HEK293T (cell line): ENCODE results near the gene GDA.

Experiments
- ARNT ChIP-seq: fragments of 450-650 bp; IDR thresholded peaks from 2 replicates; pipeline ENCODE4 v1.6.1; 2017; ENCODE audit warnings: mild to moderate bottlenecking
- FOXA1 ChIP-seq: fragments of 450-650 bp; IDR thresholded peaks from 2 replicates; pipeline ENCODE4 v1.6.1; 2016; ENCODE audit warnings: mild to moderate bottlenecking
- LEF1 ChIP-seq: fragments of 450-650 bp; IDR thresholded peaks from 2 replicates; pipeline ENCODE4 v1.6.1; 2017; ENCODE audit warnings: mild to moderate bottlenecking, borderline replicate concordance
- NFRKB ChIP-seq: fragments of 450-650 bp; IDR thresholded peaks from 2 replicates; pipeline ENCODE4 v1.6.1; 2016; ENCODE audit warnings: mild to moderate bottlenecking, moderate library complexity
- SP1 ChIP-seq: fragments of 450-650 bp; IDR thresholded peaks from 2 replicates; pipeline ENCODE4 v1.6.1; 2017
- SUZ12 ChIP-seq: fragments of 450-650 bp; IDR thresholded peaks from 2 replicates; pipeline ENCODE4 v1.6.1; 2016; ENCODE audit warnings: mild to moderate bottlenecking

GRCh38 chr9:72263572-72263971, 114.3 kb downstream of the GDA start:
- TF ChIP-seq NFRKB (no peak), LEF1 (no peak), SP1 (no peak), ARNT (no peak), SUZ12 (no peak), FOXA1 (no peak)
